Measurements from ENCODE around the gene CALR3.
A peak's percentile ranks its signal among the peaks of the same experiment; 100 is the strongest.
"Not testable (repeated sequence)": the region's sequence is repeated elsewhere in the genome, so short reads cannot be mapped to it uniquely, and the experiment has no call there.

CALR3 gene

DNA sequence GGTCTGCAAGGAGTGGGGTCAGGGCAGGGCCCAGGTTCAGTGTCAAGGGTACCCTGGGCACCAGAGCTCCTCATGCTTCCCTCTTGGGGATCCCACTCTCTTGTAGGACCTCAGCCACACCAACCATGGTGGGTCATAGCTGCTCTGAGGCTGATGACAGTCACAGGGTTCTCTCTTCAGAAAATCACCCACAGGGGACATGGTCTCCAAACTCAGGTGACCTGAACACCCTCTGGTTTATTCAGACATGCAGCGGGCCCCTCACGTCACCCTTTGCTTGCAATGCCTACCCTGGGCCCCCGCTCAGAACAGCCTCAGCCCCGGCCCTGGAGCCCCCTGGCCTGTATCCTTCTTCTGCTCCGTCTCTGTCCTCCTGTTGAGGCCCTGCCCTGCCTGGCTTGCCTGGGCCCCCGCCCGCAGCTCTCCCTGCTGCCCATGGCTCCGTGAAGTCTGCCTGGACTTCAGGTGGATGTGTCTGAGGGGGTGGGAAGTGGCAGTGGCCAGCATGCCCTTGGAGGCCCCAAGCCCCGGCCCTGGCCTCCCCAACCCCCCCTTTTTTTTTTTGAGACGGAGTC, 25.8 kb upstream of the CALR3 start:
- FAIRE-seq: no peak
- TF ChIP-seq POLR2AphosphoS5 (IDR thresholded peaks at IDR 0.05; ENCODE audit: low read depth, low read length): 0 out of 2 replicates have a peak, but pooled peaks have one; percentile 15
- no peak for TF ChIP-seq POLR2A (IDR thresholded peaks at IDR 0.05; ENCODE audit: low read depth, low read length)
- DNase-seq (ENCODE audit: insufficient read length): no peak

DNA sequence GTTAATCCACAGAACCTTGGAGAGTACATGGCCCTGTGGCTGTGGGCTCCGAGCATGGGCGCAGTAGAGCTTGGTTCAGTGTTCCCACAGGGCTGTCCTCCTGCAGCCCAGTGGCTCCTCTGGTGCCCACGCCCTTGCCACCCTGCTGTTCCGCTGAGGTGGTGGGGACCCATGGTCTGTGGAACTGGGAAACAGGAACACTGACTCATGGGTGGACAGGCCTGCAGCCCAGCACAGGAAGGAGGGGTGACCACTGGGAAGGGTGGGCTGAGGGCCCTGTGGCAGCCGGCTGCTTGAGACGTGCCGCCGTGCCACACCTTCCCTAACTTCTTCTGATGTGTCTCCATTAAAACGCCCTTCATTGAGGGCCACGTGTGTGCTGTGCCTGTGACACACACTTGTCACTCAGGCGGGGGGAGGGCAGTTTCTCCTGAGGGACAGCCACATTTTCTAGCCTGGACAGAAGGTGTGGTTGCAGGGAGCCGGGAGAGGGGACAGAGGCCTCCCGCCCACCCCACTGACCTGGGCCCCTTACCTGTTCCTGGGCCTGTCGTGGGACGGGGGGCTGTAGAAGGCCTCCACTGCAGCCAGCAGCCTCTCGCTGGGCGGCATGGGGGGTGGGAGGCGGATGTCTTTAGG, 25.1 kb upstream of the CALR3 start:
- no peak for TF ChIP-seq TAF1 (IDR thresholded peaks at IDR 0.05; ENCODE audit: borderline replicate concordance, low read depth, low read length)
- TF ChIP-seq POLR2A (IDR thresholded peaks at IDR 0.05; ENCODE audit: low read depth, low read length): no peak
- TF ChIP-seq POLR2AphosphoS5 (IDR thresholded peaks at IDR 0.05; ENCODE audit: low read depth, low read length): no peak
- FAIRE-seq: no peak
- no peak for DNase-seq (ENCODE audit: insufficient read length)

DNA sequence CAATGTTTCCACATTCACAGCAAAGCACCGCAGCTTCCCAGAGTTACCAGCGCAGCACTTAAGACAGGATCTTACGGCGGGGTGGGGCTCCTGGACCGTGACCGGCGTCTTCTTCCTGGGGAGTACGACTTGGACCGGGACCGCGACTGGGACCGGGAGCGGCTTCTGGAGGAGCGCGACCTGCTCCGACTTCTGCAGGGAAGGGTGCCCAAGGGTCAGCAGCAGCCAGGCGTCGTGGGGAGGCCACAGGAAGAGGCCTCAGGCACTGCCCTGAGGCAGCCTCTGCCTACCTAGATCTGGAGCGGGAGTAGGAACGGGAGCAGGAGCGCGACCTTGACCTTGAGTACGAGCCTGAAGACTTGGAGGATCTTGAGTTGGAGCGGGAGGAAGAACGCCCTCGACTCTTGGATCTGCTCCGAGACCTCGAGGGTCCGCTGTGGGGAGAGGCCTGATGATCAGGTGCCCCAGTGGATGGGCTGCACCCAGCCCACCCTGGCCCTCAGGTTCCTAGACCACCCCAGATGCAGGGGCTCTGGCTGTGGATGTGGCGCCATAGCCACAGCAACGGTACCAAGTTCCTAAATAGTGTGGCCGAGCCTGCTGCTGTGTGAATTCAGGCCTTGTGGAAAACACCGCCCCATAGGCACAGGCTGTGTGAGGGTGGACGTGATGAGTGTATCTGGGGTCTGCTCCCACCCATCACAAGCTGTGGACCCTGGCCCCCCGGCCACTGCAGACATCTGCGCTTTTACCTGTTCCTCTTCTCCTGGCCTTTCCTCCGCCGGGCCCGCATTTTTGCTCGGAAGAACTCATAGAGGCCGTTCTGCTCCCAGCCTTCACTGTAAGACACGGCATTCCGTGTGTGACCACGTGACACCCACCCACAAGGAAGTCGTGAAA, 24.4 kb upstream of the CALR3 start:
- FAIRE-seq (no peak), DNase-seq (ENCODE audit: insufficient read length) (no peak)
- TF ChIP-seq POLR2A (IDR thresholded peaks at IDR 0.05; ENCODE audit: low read depth, low read length) (no peak; the same call in 1 of the 2 replicates), TAF1 (IDR thresholded peaks at IDR 0.05; ENCODE audit: borderline replicate concordance, low read depth, low read length) (no peak), POLR2AphosphoS5 (IDR thresholded peaks at IDR 0.05; ENCODE audit: low read depth, low read length) (no peak)

- DNase-seq (ENCODE audit: insufficient read length): no peak
- no peak for FAIRE-seq
- TF ChIP-seq TAF1 (IDR thresholded peaks at IDR 0.05; ENCODE audit: borderline replicate concordance, low read depth, low read length): no peak
- TF ChIP-seq POLR2A (IDR thresholded peaks at IDR 0.05; ENCODE audit: low read depth, low read length): no peak
- TF ChIP-seq POLR2AphosphoS5 (IDR thresholded peaks at IDR 0.05; ENCODE audit: low read depth, low read length): no peak; the same call in 1 of the 2 replicates
These were observed 23.3 kb upstream of the CALR3 start for GRCh38 chr19:16519230-16519687.

GRCh38 chr19:16518483-16519229, 22.7 kb upstream of the CALR3 start:
- DNase-seq (ENCODE audit: insufficient read length) (no peak), FAIRE-seq (no peak)
- no peak for TF ChIP-seq POLR2A (IDR thresholded peaks at IDR 0.05; ENCODE audit: low read depth, low read length)
- TF ChIP-seq TAF1 (IDR thresholded peaks at IDR 0.05; ENCODE audit: borderline replicate concordance, low read depth, low read length): no peak
- no peak for TF ChIP-seq POLR2AphosphoS5 (IDR thresholded peaks at IDR 0.05; ENCODE audit: low read depth, low read length)

DNA sequence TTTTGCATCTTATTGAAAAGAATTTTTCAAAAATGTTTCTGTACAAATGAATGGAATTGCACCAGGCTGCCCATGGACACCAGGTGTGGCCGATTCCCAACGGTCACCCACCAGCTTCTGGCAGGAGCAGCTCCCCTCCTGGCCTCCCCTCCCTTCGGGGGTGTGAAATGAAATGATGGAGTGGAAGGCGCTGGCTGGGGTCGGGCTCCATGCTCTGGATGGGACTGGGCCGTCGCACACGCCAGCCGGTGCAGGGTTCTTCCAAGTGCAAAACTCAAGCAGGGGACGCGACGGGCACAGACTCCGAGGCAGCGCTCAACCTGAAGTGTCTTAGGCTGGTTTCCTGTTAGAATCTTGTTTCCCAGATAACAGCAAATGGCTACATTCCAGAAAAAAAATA, 22.1 kb upstream of the CALR3 start:
- FAIRE-seq (no peak), DNase-seq (ENCODE audit: insufficient read length) (no peak)
- TF ChIP-seq POLR2AphosphoS5 (IDR thresholded peaks at IDR 0.05; ENCODE audit: low read depth, low read length) (no peak), TAF1 (IDR thresholded peaks at IDR 0.05; ENCODE audit: borderline replicate concordance, low read depth, low read length) (no peak), POLR2A (IDR thresholded peaks at IDR 0.05; ENCODE audit: low read depth, low read length) (no peak)

DNA sequence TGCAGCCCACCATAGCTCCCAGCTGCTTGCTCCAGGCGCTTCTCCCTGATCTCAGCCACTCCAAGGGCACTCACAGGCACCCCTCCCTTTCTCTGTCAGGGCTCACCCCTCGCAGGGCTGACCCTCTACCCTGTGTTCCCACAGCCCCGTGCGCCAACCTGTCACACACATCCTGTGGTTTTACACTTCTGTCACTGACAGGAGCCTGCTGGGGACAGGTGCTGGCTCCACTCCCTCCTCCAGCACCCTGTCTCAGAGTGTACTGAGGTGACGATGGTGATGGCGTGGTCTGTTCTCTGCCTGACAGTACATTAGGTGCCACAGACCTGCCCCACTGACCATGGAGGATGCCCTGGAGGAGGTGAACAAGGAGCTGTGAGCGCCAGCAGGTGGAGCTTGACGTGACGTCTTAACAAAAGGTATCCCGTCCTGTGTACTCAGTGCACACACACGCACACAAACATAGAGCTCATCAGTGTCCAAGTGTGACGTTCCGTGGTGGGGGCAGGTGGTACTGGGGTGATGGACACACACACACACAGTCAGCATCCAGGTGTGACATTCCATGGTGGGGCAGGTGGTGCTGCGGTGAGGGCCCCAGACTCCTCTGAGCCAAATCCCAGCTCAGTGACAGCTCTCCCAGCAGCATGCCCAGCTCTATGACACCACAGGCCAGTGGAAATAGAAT, 21.1 kb upstream of the CALR3 start:
- no peak for FAIRE-seq
- no peak for DNase-seq (ENCODE audit: insufficient read length)
- TF ChIP-seq POLR2AphosphoS5 (IDR thresholded peaks at IDR 0.05; ENCODE audit: low read depth, low read length) (peak; percentile 82), TAF1 (IDR thresholded peaks at IDR 0.05; ENCODE audit: borderline replicate concordance, low read depth, low read length) (no peak), POLR2A (IDR thresholded peaks at IDR 0.05; ENCODE audit: low read depth, low read length) (peak; percentile 67)

DNA sequence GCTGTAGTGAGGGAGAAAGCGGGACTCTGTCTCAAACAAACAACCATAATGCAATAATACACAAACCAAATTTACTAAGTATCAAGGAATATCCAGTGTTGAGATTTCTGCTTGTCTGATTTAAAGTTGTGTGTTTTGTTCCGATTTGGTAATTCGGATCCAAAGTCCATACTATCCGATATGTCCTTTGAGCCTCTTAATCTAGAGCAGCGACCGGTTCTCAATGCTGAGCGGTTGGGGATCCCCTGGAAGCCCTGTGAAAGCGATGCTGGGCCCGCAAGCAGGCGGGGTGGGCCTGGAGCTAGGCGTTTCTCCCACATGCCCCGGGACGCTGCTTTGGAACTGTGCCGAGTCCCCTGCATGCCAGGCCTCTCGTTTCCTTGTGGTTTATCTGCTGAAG, 20.4 kb upstream of the CALR3 start:
- DNase-seq (ENCODE audit: insufficient read length): no peak
- no peak for FAIRE-seq
- no peak for TF ChIP-seq POLR2A (IDR thresholded peaks at IDR 0.05; ENCODE audit: low read depth, low read length)
- TF ChIP-seq POLR2AphosphoS5 (IDR thresholded peaks at IDR 0.05; ENCODE audit: low read depth, low read length): no peak
- no peak for TF ChIP-seq TAF1 (IDR thresholded peaks at IDR 0.05; ENCODE audit: borderline replicate concordance, low read depth, low read length)

DNA sequence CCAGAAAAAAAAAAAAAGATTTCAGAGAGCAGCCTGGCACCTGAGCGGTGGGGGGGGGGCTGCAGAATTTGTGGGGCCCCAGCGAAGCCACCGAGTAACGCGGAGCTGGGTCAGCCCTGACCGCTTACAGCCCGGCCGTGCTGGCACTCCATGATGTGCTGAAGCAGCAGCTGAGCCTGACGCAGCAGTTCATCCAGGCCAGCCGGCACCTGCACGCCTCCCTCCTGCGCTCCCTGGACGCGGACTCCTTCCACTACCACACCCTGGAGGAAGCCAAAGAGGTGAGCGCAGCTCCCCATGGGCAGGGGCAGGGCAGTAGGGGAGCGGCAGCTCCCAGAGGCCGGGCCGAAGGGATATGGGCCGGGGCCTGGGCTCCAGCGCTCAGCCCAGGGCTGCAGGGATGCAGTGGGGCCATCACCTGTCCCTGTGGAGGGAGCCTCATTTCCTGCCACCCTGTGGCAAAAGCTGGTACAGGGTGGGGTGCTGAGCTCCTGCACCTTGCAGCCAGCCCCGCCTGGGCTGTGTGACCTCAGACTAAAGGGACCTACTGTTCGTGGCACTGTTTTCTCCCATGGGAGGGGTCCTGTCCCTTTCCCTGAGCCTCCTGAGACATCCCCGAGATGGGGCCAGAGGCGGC, 18.5 kb upstream of the CALR3 start:
- DNase-seq (ENCODE audit: insufficient read length) (no peak), FAIRE-seq (no peak)
- TF ChIP-seq POLR2AphosphoS5 (IDR thresholded peaks at IDR 0.05; ENCODE audit: low read depth, low read length) (no peak), POLR2A (IDR thresholded peaks at IDR 0.05; ENCODE audit: low read depth, low read length) (no peak), TAF1 (IDR thresholded peaks at IDR 0.05; ENCODE audit: borderline replicate concordance, low read depth, low read length) (no peak)

DNA sequence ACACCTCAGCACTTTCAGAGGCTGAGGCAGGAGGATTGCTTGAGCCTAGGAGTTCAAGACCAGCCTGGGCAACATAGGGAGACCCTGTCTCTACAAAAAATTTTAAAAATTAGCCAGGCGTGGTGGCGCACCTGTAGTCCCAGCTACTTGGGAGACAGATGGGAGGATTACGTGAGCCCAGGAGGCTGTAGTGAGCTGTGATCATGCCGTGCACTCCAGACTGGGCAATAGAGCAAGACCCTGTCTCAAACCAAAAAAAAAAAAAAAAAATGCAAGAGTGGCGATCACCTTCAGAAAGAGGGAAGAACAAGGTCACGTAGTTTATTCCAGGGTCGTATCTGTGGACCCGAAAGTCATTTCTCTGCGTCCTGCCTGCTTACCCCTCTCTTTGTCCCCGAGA, 16.6 kb upstream of the CALR3 start:
- not testable (repeated sequence) for FAIRE-seq; DNase-seq (ENCODE audit: insufficient read length)
